Astrocyte of the spinal cord (primary cell): Measurements from ENCODE around the gene AKIRIN2.
"Not testable (repeated sequence)": the region's sequence is repeated elsewhere in the genome, so short reads cannot be mapped to it uniquely, and the experiment has no call there.

Source experiments
- DNase-seq: peaks from one replicate; pipeline ENCODE4 v3.0.0; 2011; ENCODE audit warnings: low read depth, low spot score
- H3K4me3 ChIP-seq: 2 replicates; pipeline ENCODE4 v1.5.1; 2011; ENCODE audit warnings: low read depth, mild to moderate bottlenecking, low read length, moderate library complexity
- in situ Hi-C: cut with HindIII; loops from 2 replicates; pipeline ENCODE4 v1.10.0; 2017; ENCODE audit warnings: low sequenced_read_pairs
- TF ChIP-seq, protein P1 (sequence below): IDR thresholded peaks from 2 replicates; pipeline ENCODE4 v1.5.1; 2012; ENCODE audit warnings: low read depth, mild to moderate bottlenecking, low read length, inconsistent platforms

AKIRIN2 gene

DNA sequence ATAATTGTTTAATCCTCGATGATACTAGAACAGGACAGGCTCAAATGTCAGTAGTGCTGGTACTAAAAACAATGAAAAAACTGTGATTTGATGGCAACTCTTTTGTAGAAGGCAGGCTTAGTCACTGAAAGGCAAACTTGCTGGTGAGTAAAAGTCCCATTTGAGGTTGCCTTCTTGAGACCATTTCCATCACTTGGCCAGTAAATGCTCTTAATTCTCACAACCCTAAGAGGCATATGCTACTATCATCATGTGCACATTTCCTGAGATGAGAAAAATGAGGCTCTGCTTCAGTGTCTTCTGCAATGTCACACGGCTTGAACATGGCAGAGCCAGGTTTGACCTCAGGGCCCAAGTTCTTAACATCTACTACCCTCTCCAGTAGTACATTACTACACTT, 9.9 kb downstream of the AKIRIN2 start:
- DNase-seq = peak; percentile 24
- TF ChIP-seq, protein P1, sequence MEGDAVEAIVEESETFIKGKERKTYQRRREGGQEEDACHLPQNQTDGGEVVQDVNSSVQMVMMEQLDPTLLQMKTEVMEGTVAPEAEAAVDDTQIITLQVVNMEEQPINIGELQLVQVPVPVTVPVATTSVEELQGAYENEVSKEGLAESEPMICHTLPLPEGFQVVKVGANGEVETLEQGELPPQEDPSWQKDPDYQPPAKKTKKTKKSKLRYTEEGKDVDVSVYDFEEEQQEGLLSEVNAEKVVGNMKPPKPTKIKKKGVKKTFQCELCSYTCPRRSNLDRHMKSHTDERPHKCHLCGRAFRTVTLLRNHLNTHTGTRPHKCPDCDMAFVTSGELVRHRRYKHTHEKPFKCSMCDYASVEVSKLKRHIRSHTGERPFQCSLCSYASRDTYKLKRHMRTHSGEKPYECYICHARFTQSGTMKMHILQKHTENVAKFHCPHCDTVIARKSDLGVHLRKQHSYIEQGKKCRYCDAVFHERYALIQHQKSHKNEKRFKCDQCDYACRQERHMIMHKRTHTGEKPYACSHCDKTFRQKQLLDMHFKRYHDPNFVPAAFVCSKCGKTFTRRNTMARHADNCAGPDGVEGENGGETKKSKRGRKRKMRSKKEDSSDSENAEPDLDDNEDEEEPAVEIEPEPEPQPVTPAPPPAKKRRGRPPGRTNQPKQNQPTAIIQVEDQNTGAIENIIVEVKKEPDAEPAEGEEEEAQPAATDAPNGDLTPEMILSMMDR = no peak
- no peak overlapping the region for H3K4me3 ChIP-seq
- in situ Hi-C loops = no loop called here

DNA sequence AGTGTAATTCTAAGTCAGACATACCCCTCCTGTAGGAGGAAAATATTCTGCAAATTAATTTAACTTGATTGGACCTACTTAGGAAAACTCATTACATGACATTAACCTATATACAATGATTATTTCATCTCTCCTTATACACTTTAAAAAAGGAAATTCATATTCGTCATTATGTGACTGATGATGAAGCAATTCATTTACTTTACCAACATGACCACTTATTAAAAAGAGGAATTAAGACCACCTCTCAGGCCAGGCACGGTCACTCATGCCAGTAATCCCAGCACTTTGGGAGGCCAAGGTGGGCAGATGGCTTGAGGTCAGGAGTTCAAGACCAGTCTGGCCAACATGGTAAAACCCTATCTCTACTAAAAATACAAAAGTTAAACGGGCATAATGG, 11.6 kb downstream of the AKIRIN2 start:
- no peak for DNase-seq
- TF ChIP-seq, protein P1 = no peak
- in situ Hi-C loops = no loop called here

DNA sequence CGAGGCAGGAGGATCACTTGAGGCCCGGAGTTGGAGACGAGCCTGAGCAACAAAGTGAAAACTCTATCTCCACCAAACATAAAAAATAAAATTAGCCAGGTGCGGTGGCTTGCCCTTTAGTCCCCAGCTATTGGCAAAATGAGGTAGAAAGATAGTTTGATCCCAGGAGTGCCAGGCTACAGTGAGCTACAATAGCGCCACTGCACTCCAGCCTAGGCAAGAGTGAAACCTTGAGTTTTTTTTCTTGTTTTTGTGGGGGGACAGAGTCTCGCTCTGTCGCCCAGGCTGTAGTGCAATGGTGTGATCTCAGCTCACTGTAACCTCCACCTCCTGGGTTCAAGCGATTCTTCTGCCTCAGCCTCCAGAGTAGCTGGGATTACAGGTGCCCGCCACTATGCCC, 14.1 kb downstream of the AKIRIN2 start:
- H3K4me3 ChIP-seq, DNase-seq, in situ Hi-C loops: not testable (repeated sequence)

More for the DNA sequence above, 11.6 kb downstream of the AKIRIN2 start:
- H3K4me3 ChIP-seq = no peak overlapping the region

DNA sequence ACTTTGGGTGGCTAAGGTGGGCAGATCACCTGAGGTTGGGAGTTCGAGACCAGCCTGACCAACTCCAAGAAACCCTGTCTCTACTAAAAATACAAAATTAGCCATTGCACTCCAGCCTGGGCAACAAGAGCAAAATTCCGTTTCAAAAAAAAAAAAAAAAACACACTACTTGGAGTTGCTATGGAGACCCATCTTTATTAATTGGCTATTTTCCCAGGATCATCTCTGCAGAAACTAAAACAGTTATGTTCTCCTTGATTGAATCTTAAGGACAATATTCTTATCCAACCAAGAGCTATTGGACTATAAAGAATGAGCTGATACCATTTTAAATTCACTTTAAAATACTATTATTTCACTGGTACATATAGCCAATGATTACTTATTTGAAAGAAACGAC, 14.7 kb downstream of the AKIRIN2 start:
- H3K4me3 ChIP-seq = no peak overlapping the region
- no peak for DNase-seq
- in situ Hi-C loops = no loop called here
- TF ChIP-seq, protein P1 = no peak

DNA sequence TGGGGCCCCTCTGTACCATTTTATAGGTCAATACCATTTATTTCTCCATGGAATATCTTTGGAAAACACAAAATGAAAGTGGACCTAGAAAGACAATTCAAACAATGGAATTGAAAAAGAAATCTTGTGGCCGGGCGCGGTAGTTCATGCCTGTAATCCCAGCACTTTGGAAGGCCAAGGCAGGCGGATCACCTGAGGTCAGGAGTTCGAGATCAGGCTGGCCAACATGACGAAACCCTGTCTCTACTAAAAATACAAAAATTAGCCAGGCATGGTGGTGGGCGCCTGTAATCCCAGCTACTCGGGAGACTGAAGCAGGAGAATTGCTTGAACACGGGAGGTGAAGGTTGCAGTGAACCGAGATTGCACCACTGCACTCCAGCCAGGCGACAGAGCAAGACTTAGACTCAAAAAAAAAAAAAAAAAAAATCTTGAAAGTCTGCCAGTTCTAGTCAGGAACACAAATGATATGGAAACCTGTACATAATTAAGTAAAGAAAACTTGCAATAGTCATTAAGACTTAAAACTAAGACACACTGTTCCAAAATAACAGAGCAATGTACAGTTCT, 15.3 kb downstream of the AKIRIN2 start:
- in situ Hi-C loops, DNase-seq, H3K4me3 ChIP-seq: not testable (repeated sequence)

DNA sequence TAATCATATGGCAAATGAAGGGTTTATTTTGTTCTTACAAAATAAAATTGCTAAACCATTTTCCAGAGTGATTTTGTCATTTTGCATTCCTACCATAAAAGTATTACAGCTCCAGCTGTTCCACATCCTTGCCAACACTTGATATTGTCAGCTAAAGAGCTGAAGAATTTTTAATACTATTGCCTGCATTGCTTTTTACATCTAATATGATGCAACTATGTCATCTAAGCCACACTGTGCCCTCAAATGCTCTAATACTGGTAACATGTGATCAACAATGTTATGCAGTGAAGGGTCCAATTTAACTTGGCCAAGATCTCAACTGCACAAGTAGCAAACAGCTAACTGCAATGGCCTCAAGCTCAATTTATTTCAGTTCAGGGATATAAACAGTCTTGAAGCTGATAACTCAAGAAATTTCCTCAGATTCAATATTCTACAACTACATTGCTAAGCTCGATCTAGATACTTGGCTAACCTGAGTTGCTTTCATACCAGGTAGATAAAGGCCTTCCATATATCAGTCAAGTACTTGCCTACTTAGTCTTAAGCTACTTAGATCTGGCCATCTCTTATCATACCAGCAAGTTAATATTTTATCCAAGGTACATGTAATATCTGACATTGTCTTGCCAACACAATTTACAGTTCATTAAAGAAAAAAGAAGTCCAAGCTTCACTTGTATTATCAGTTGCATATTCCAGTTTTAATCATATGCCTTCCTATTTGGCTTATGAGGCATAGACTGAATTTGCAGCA, 17.0 kb downstream of the AKIRIN2 start:
- in situ Hi-C loops = no loop called here
- no peak for DNase-seq
- H3K4me3 ChIP-seq = no peak overlapping the region
- TF ChIP-seq, protein P1 = no peak

DNA sequence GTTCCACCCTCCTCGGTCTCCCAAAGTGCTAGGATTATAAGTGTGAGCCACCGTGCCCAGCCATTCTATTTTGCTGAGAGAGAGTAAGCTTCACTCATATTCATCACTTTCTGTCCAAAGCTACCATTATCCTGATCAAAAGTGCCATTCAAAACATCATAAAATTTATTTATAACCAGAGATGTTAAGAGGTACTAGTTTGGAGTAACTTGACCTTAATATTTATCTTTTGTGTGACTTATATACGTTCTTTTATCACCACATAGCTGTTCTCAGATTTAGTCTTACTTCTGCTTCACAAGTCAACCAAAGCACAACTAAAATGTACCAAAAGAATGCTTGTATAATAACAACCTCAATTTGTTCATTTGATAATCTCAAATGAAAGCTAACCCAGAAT, 18.1 kb downstream of the AKIRIN2 start:
- in situ Hi-C loops = no loop called here
- TF ChIP-seq, protein P1 = no peak

More for the DNA sequence above, 18.1 kb downstream of the AKIRIN2 start:
- no peak for DNase-seq
- H3K4me3 ChIP-seq = no peak overlapping the region
